ENCODE measurements around the gene JUND.

Gene JUND

DNA sequence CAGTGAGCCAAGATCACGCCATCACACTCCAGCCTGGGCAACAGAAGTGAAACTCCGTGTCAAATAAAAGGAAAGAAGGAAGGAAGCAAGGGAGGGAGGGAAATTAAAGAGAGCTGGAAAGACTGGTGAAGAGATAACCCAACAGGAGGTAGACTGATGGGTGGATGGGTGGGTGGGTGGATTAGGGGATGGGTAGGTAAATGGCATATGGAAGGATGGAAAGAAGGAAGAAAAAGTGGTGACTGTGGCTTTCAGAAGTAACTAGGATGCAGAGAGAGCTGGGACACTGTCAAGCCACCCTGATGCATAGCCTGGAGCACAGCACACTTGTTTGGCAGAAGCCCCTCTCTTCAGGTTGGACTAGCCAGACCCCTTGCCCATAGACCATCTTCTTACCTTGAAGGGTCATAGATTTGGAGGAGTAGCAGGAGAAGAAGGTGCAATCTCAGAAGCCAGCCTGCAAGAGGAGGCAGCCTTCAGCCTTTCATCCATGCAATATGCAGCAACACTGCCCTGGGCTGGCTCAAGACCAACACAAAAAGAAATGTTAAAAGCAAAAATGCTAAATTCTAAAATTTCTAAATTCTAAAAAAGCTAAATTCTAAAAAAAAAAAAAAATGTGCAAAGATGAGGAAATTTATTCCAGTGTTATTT, 12.2 kb downstream of the JUND start:
- TF ChIP-seq JUND (IDR thresholded peaks at IDR 0.05; ENCODE audit: low read depth): no peak
- no peak for DNase-seq (ENCODE audit: low read depth in 1 of 2, low spot score in 1 of 2)
- in situ Hi-C loops (cut with HindIII; ENCODE audit: low pct_unique_long_range_greater_than_20kb, low sequenced_read_pairs): no loop called here

DNA sequence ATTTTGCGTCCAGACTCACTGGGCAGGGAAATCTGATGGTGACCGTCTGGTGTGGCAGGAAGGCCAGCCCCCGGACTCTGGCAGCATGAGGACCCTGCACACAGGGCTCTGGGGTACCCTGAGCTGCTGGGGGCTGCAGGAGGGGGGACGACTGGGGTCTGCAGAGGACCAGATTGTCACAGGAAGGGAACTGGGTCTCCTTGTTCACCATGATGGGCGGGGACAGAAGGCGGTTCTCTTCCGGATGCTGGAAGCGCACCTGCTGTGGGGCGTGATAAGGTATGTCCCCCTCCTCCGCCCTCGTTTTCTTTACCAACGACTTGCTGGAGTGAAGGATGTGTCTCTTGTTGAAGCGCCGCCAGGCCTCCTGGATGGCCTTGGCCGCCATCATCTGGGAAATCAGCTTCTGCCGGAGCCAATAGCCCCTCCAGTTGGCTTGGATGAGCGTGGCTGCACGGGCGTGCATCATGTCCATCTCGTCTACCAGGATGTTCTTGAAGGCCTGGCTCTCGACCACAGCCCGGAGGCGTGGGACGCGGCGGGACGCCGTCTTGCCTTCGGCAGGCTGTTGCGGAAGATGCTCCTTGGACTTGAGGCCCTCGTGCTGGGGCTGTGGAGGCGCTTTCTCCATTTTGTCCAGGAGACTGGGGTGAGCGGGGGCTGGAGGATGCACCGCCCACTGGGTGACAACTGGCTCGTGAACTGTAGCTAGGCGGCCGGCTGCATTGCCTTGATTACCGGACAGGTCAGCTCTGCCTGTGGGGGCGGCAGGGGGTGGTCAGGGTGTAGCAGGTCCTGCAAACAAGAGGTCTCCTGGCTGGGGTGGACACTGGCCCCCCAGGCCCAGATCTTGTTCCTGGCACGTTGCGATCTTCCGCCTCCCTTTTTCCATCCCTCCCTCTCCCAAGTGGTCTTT, 14.4 kb downstream of the JUND start:
- in situ Hi-C loops (cut with HindIII; ENCODE audit: low pct_unique_long_range_greater_than_20kb, low sequenced_read_pairs): no loop called here
- TF ChIP-seq JUND (IDR thresholded peaks at IDR 0.05; ENCODE audit: low read depth): no peak
- no peak for DNase-seq (ENCODE audit: low read depth in 1 of 2, low spot score in 1 of 2)

DNA sequence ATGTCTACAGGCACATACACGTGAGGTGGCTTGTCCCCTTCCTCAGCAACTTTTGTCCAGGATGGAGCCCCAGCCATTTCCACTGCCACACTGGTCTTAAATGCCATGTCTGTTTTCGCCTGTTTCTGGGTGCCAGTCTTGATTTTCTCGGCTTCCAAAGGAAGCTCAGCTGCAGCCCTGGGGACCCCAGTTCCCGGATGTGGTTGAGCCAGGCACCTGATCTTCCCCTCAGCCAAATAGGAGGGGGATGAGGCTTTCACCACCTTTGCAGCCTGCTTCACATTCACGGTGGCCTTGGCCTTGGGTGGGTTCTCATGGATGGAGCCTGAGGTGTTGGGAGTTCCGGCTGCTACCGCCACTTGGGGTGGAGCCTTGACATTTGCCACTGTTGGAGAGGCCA, 15.8 kb downstream of the JUND start:
- in situ Hi-C loops (cut with HindIII; ENCODE audit: low pct_unique_long_range_greater_than_20kb, low sequenced_read_pairs): no loop called here
- no peak for TF ChIP-seq JUND (IDR thresholded peaks at IDR 0.05; ENCODE audit: low read depth)
- no peak for DNase-seq (ENCODE audit: low read depth in 1 of 2, low spot score in 1 of 2)

GRCh38 chr19:18264971-18265540, 16.4 kb downstream of the JUND start:
- in situ Hi-C loops (cut with HindIII; ENCODE audit: low pct_unique_long_range_greater_than_20kb, low sequenced_read_pairs): no loop called here
- TF ChIP-seq JUND (IDR thresholded peaks at IDR 0.05; ENCODE audit: low read depth): no peak
- DNase-seq (ENCODE audit: low read depth in 1 of 2, low spot score in 1 of 2): no peak

GRCh38 chr19:18264137-18264854, 17.1 kb downstream of the JUND start:
- no peak for DNase-seq (ENCODE audit: low read depth in 1 of 2, low spot score in 1 of 2)
- in situ Hi-C loops (cut with HindIII; ENCODE audit: low pct_unique_long_range_greater_than_20kb, low sequenced_read_pairs): no loop called here
- no peak for TF ChIP-seq JUND (IDR thresholded peaks at IDR 0.05; ENCODE audit: low read depth)

DNA sequence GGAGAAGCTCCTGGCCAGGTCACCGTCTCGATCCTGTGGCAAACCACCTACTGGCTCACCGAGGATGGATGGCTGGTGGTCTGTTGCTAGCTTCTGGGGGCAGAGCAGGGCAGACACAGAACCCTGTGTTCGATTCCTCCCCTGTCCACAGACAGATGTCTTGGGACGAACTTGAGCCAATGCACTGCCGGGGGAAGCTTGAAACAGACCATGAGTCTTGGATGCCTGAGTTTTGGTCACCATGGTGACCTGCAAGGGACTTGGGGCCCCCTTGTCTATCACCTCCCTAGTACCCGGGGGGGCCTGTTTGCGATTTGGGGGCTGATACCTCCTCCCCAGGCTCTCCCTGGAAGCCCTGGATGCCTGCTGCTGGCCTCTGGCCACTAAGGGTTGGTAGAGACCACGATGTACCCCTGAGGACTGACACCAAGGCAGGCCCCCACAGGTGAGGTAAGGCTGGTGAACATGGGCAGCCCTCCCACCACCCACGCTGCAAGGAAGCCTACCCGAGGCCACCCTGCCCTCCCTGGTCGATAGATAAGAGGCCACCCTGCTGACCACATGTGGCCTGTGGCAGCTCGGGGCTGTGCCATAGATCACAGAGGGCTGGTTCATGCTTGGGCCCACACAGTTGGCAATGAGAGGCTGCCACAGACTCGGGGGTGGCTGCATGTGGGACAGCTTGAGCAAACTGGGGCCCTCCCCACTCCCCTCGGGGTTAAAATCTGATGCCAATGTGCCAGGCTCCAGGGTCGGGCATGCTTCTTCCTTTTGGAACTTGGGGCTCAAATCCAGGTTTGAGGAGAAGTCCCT, 17.9 kb downstream of the JUND start:
- in situ Hi-C loops (cut with HindIII; ENCODE audit: low pct_unique_long_range_greater_than_20kb, low sequenced_read_pairs): no loop called here
- TF ChIP-seq JUND (IDR thresholded peaks at IDR 0.05; ENCODE audit: low read depth): no peak

GRCh38 chr19:18262917-18263316, 18.5 kb downstream of the JUND start:
- no peak for DNase-seq (ENCODE audit: low read depth in 1 of 2, low spot score in 1 of 2)
- no peak for TF ChIP-seq JUND (IDR thresholded peaks at IDR 0.05; ENCODE audit: low read depth)
- in situ Hi-C loops (cut with HindIII; ENCODE audit: low pct_unique_long_range_greater_than_20kb, low sequenced_read_pairs): no loop called here

More for the DNA sequence above, 17.9 kb downstream of the JUND start:
- no peak for DNase-seq (ENCODE audit: low read depth in 1 of 2, low spot score in 1 of 2)

- TF ChIP-seq JUND (IDR thresholded peaks at IDR 0.05; ENCODE audit: low read depth): no peak
- no peak for DNase-seq (ENCODE audit: low read depth in 1 of 2, low spot score in 1 of 2)
- in situ Hi-C loops (cut with HindIII; ENCODE audit: low pct_unique_long_range_greater_than_20kb, low sequenced_read_pairs): no loop called here
Observed at GRCh38 chr19:18262144-18262543, 19.3 kb downstream of the JUND start.

DNA sequence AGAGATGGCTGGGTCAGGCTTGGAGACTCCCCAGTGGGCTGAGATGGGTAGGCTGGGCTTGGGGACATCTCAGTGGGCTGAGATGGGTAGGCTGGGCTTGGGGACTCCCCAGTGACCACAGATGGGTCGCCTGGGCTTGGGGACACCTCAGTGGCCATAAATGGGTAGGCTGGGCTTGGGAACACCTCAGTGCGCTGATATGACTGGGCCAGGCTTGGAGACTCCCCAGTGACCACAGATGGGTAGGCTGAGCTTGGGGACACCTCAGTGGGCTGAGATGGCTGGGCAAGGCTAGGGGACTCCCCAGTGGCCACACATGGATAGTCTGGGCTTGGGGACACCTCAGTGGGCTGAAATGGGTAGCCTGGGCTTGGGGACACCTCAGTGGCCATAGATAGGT, 19.9 kb downstream of the JUND start:
- in situ Hi-C loops (cut with HindIII; ENCODE audit: low pct_unique_long_range_greater_than_20kb, low sequenced_read_pairs): no loop called here
- DNase-seq (ENCODE audit: low read depth in 1 of 2, low spot score in 1 of 2): no peak
- TF ChIP-seq JUND (IDR thresholded peaks at IDR 0.05; ENCODE audit: low read depth): no peak

DNA sequence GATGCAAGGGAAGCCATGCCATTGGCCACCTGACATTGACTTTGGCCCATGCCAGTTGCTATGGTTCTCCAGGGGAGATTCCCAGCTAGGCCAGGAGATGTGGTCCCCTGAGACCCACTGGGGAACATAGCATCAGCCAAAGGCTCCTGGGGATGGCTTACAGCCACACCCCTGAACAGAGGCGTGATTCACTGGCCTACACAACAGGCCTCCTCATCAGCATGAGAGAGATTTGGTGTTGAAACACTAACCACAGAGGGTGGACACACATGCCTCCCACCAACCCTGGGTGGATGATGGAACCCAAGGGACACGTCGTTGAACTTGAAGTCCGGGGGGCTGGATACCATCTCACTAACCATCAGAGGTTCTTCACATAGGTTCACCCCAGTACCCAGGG, 21.5 kb downstream of the JUND start:
- in situ Hi-C loops (cut with HindIII; ENCODE audit: low pct_unique_long_range_greater_than_20kb, low sequenced_read_pairs): no loop called here
- no peak for DNase-seq (ENCODE audit: low read depth in 1 of 2, low spot score in 1 of 2)
- no peak for TF ChIP-seq JUND (IDR thresholded peaks at IDR 0.05; ENCODE audit: low read depth)

DNA sequence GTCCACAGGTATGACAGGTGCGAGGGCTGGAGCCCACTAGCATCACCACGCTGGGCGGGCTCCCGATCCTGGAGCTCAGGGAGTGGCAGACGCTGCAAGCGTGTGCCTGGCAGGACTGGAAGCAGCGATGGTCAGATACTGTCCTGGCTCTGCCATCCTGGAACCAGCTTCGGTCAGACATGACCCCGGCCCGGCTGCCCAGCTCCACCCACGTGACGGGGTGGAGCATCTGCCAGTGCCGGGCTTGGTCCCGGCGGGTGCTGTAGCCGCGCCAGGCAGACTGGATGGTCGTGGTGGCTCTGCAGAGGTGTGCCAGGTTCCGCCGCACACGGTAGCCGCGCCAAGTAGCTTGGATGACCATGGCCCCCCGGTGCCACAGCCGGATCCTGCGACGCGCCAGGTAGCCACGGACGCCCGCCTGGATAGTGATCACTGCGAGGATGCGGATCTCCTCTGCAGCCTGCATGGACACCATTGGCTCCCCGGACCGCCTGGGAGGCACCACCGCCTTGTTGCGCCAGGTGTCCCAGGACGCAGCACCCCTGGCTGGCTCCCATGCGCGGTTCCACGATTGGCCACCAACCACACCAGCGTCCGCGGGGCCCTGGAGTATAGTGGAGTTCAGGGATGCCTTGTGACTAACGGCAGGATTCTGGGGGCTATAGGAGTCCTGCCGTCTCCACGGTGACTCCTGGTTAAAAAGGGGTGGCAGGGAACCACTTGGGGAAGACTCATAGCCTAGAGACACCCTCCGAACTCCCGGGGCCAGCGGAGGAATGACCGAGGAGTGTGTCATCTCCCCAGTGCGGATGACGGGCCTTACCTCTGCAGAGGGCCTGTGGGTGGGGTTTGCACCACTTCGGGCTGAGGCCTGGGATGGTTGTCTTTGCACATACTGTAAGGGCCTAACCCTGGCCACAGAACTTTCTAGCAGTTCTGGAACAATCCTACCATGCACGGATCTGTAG, 23.6 kb downstream of the JUND start:
- in situ Hi-C loops (cut with HindIII; ENCODE audit: low pct_unique_long_range_greater_than_20kb, low sequenced_read_pairs): no loop called here
- no peak for DNase-seq (ENCODE audit: low read depth in 1 of 2, low spot score in 1 of 2)

More for the DNA sequence above, 23.6 kb downstream of the JUND start:
- no peak for TF ChIP-seq JUND (IDR thresholded peaks at IDR 0.05; ENCODE audit: low read depth)
